ENCODE data around the gene TSEN2. TPM values are rescaled to one million over a fixed set of nuclear protein-coding genes. Genes with fewer than 3 reads are reported as not detected.
"Not testable (repeated sequence)": the region's sequence is repeated elsewhere in the genome, so short reads cannot be mapped to it uniquely, and the experiment has no call there.

The TSEN2 gene
- total RNA-seq, 3 donors from 2014 or later: 20.0 to 32.8 (median 26.5) TPM

- Histone ChIP-seq H3K4me1 (no peaks in the 10 kb centered on the region), H3K4me3 (no peak overlapping the region), H3K9me3 (no peaks in the 10 kb centered on the region), H3K36me3 (no peaks in the 10 kb centered on the region), H3K27ac (no peak overlapping the region), H3K27me3 (no peaks in the 10 kb centered on the region)
- no peak for TF ChIP-seq CTCF (IDR thresholded peaks at IDR 0.05)
- DNase-seq (ENCODE audit: low spot score in 2 of 2): no peak
- intact Hi-C loops (cut with DNase I; ENCODE audit: low total_unique reads): no loop called here
These were observed 19.0 kb upstream of the TSEN2 start for GRCh38 chr3:12465151-12465835.

- Histone ChIP-seq H3K36me3 (no peaks in the 10 kb centered on the region), H3K27ac (no peak overlapping the region), H3K4me3 (no peak overlapping the region), H3K27me3 (no peaks in the 10 kb centered on the region), H3K4me1 (no peaks in the 10 kb centered on the region), H3K9me3 (no peaks in the 10 kb centered on the region)
- TF ChIP-seq CTCF (IDR thresholded peaks at IDR 0.05) (no peak), POLR2A (IDR thresholded peaks at IDR 0.05) (no peak), POLR2AphosphoS5 (IDR thresholded peaks at IDR 0.05) (no peak)
- no peak for DNase-seq (ENCODE audit: low spot score in 2 of 2)
- intact Hi-C loops (cut with DNase I; ENCODE audit: low total_unique reads): no loop called here
These were observed 18.4 kb upstream of the TSEN2 start for GRCh38 chr3:12465836-12466225.

- intact Hi-C loops (cut with DNase I; ENCODE audit: low total_unique reads): no loop called here
- no peak for DNase-seq (ENCODE audit: low spot score in 2 of 2)
- Histone ChIP-seq H3K9me3 (no peaks in the 10 kb centered on the region), H3K36me3 (no peaks in the 10 kb centered on the region), H3K4me3 (no peak overlapping the region), H3K27ac (no peak overlapping the region), H3K4me1 (no peaks in the 10 kb centered on the region), H3K27me3 (no peaks in the 10 kb centered on the region)
- TF ChIP-seq POLR2A (IDR thresholded peaks at IDR 0.05): no peak
- no peak for TF ChIP-seq CTCF (IDR thresholded peaks at IDR 0.05)
- no peak for TF ChIP-seq POLR2AphosphoS5 (IDR thresholded peaks at IDR 0.05)
These were observed 16.5 kb upstream of the TSEN2 start for GRCh38 chr3:12467746-12468145.

- intact Hi-C loops (cut with DNase I; ENCODE audit: low total_unique reads): no loop called here
- Histone ChIP-seq H3K36me3 (no peaks in the 10 kb centered on the region), H3K27ac (no peak overlapping the region), H3K4me3 (no peak overlapping the region), H3K4me1 (no peaks in the 10 kb centered on the region), H3K27me3 (no peaks in the 10 kb centered on the region), H3K9me3 (no peaks in the 10 kb centered on the region)
- no peak for DNase-seq (ENCODE audit: low spot score in 2 of 2)
- TF ChIP-seq CTCF (IDR thresholded peaks at IDR 0.05): no peak
- TF ChIP-seq POLR2A (IDR thresholded peaks at IDR 0.05): no peak
- TF ChIP-seq POLR2AphosphoS5 (IDR thresholded peaks at IDR 0.05): no peak
These were observed 16.0 kb upstream of the TSEN2 start for GRCh38 chr3:12468276-12468675.

- Histone ChIP-seq H3K9me3 (no peaks in the 10 kb centered on the region), H3K4me3 (no peak overlapping the region), H3K4me1 (no peaks in the 10 kb centered on the region), H3K36me3 (no peaks in the 10 kb centered on the region), H3K27me3 (no peaks in the 10 kb centered on the region), H3K27ac (no peak overlapping the region)
- no peak for DNase-seq (ENCODE audit: low spot score in 2 of 2)
- intact Hi-C loops (cut with DNase I; ENCODE audit: low total_unique reads): no loop called here
- no peak for TF ChIP-seq POLR2AphosphoS5 (IDR thresholded peaks at IDR 0.05)
These were observed 15.5 kb upstream of the TSEN2 start for GRCh38 chr3:12468757-12469156.

GRCh38 chr3:12469222-12469621 lies 15.1 kb upstream of the TSEN2 start:
- H3K27ac ChIP-seq; H3K4me3 ChIP-seq; H3K36me3 ChIP-seq; H3K27me3 ChIP-seq; DNase-seq (ENCODE audit: low spot score in 2 of 2); H3K4me1 ChIP-seq; H3K9me3 ChIP-seq; intact Hi-C loops (cut with DNase I; ENCODE audit: low total_unique reads): not testable (repeated sequence)

Measured in breast epithelium (tissue), 4 donors.